Epithelial cell of proximal tubule (primary cell): ENCODE measurements around the gene FAM13A. TPM values are rescaled to one million over a fixed set of nuclear protein-coding genes. Genes with fewer than 3 reads are reported as not detected.
"Not testable (repeated sequence)": the region's sequence is repeated elsewhere in the genome, so short reads cannot be mapped to it uniquely, and the experiment has no call there.

Source experiments
- DNase-seq: peaks from one replicate; pipeline ENCODE4 v3.0.0-alpha.2; 2011; ENCODE audit warnings: low read depth
- H3K4me3 ChIP-seq: 2 replicates; pipeline ENCODE4 v1.5.1; 2011; ENCODE audit warnings: low read depth, mild to moderate bottlenecking, low read length
- total RNA-seq: library from RNA; depleted of rRNA; stranded (reverse); fragments of >200 nt; gene quantifications from 2 replicates; pipeline ENCODE4 v1.2.3, GENCODE V29; 2015
- TF ChIP-seq, protein P1 (sequence below): conservative IDR thresholded peaks from 2 replicates; pipeline ENCODE4 v1.5.1; 2012; ENCODE audit warnings: low read depth, mild to moderate bottlenecking, low read length

The FAM13A gene
- total RNA-seq, 1 donor from 2014 or later = 3.0 TPM

DNA sequence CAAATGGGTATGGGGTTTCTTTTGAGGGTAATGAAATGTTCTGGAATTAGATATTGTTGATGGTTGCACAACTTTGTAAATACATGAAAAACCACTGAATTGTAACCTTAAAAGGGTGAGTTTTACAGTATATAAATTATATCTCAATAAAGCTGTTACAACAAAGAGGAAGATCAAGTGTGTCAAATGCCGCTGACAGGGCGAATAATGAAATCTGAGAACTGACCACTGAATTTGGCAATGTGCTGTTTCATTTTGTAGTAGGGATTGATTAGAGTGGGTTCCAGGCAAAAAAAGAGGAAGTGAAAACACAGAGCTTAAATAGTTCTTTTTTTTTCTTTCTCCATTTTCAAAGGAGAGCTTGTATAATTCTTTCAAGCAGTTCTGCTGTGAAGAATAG lies 198.2 kb downstream of the FAM13A start:
- H3K4me3 ChIP-seq = no peak overlapping the region
- TF ChIP-seq, protein P1, sequence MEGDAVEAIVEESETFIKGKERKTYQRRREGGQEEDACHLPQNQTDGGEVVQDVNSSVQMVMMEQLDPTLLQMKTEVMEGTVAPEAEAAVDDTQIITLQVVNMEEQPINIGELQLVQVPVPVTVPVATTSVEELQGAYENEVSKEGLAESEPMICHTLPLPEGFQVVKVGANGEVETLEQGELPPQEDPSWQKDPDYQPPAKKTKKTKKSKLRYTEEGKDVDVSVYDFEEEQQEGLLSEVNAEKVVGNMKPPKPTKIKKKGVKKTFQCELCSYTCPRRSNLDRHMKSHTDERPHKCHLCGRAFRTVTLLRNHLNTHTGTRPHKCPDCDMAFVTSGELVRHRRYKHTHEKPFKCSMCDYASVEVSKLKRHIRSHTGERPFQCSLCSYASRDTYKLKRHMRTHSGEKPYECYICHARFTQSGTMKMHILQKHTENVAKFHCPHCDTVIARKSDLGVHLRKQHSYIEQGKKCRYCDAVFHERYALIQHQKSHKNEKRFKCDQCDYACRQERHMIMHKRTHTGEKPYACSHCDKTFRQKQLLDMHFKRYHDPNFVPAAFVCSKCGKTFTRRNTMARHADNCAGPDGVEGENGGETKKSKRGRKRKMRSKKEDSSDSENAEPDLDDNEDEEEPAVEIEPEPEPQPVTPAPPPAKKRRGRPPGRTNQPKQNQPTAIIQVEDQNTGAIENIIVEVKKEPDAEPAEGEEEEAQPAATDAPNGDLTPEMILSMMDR = no peak
- no peak for DNase-seq

DNA sequence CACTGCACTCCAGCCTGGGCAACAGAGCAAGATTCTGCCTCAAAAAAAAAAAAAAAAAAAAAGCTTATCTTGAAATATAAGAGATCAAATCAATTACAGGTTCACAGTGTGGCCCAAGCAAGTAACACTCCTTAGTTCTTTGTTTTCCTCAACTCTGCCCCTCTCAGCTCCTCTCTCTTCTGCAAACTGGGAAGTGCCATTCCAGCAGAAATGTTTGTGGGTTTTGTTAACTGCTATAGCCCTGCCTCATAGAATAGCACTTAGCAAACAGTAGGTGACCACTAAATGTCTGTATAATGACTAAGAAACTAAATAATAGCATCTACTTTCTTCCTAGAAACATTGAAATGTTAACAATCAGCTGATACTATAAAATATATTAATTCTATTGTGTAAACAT lies 199.4 kb downstream of the FAM13A start:
- TF ChIP-seq, protein P1 = no peak
- DNase-seq = no peak
- no peak overlapping the region for H3K4me3 ChIP-seq

DNA sequence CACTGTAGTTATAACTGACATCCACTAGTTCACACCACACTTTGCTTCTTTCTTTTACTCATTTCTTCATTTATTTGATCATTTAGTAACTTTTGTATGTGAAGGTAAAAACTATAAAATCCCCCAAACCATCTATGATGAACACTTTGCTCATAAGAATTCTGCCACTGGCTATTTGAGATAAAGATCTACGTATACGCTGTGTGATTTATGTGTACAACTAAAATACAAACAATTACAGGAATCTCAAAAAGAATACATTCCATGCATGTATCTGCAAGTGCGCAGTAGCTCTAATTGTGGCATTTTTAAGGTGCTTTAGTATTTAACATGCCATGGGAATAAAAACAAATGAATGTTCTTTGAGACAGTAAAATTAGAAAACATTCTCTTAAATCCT lies 202.5 kb downstream of the FAM13A start:
- no peak for DNase-seq
- TF ChIP-seq, protein P1 = no peak
- H3K4me3 ChIP-seq = no peak overlapping the region

DNA sequence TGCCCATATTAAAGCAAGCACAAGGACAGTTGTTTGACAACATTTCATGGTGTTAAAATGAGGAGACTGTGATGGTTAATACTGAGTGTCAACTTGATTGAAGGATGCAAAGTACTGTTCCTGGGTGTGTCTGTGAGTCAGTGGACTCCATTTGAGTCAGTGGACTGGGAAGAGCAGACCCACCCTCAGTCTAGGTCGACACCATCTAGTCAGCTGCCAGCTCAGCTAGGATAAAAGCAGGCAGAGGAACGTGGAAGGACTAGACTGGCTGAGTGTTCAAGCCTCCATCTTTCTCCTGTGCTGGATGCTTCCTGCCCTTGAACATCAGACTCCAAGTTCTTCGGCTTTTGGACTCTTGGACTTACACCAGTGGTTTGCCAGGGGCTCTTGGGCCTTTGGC lies 203.4 kb downstream of the FAM13A start:
- not testable (repeated sequence) for H3K4me3 ChIP-seq, DNase-seq

DNA sequence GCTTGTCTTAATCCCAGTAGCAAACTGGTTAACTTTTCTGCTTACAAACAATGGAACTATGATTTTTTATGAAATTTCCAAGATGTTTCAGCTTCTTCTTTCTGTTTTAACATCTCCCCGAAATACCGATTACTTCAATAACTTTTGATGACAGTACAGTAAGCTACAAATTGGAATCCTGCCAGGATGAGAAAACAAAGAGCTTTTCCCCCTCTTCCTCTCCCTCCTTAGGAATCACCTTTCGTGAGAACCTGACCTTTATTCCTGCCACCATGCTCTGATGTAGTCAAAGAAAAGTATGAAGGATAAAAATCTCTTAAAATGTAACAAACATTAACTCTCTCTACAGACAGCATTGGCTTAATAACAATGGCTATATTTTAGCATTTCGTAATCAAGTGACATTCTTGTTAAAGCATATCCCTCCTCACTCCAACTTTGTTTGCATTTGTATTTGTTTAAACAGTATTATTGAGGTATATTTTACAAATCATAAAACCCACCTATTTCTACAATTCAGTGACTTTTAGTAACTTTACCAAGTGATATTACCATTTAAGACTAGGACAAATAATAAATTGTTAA lies 210.7 kb downstream of the FAM13A start:
- DNase-seq = no peak

DNA sequence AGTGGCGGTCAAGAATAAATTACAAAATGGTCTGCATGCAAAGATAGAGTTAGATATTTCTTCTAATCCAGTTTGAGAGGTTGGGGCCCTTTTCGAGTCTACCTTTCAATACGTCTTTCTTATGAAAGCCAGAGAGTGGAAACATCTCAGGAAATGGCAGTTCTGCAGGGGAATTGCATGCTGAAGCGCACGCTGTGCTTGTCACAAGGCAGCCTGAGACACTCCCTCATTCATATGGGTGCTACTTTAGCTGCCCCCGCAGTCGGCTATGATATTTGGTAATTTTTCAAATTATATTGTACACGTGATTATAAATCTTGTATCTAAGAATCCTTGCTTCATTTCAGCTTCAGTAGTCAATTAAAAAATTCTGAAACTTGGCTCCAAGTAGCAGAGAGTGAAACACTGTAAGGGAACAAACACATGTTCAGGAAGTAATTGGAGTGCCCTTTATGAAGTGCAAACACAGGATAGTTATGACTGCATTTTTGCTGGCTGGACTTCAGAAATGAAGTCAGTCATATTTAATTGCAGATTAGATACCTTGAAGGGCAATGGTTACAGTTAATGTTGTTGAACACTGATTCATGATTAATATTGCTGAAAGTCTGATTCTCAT lies 213.8 kb downstream of the FAM13A start:
- H3K4me3 ChIP-seq = no peak overlapping the region
- no peak for DNase-seq
- TF ChIP-seq, protein P1 = no peak

More for the DNA sequence above, 210.7 kb downstream of the FAM13A start:
- TF ChIP-seq, protein P1 = no peak
- H3K4me3 ChIP-seq = no peak overlapping the region

DNA sequence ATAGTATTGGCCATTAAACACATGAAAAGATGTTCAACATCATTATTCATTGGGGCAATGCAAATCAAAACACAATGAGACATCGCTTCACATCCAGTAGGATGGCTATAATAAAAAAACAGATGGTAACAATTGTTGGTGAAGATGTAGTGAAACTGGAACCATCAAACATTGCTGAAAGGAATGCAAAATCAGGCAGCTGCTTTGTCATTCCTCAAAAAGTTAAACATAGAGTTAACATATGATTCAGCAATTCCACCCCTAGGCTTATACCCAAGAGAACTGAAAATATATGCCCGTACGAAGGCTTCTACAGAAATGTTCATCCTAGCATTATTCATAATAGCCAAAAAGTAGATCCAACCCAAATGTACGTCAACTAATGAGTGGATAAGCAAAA lies 215.3 kb downstream of the FAM13A start:
- TF ChIP-seq, protein P1 = no peak
- no peak overlapping the region for H3K4me3 ChIP-seq
- no peak for DNase-seq
